B cell (primary cell): Measurements from ENCODE around the gene OGDH.

Experiments
- CTCF ChIP-seq: fragments of 200-600 bp; IDR thresholded peaks from one replicate; pipeline ENCODE4 v1.8.0; 2022; ENCODE audit warnings: antibody characterized with exemption, mild to moderate bottlenecking
- EZH2 ChIP-seq: IDR thresholded peaks from 2 replicates; pipeline ENCODE4 v1.6.1; 2012; ENCODE audit warnings: borderline replicate concordance, low read depth, mild to moderate bottlenecking, moderate library complexity, low read length; ENCODE audit not compliant: insufficient read depth, poor library complexity, severe bottlenecking

GRCh38 chr7:44629829-44630522 lies 23.5 kb downstream of the OGDH start:
- TF ChIP-seq CTCF, result no peak
- TF ChIP-seq EZH2, result no peak
